SK-N-MC (cell line): ENCODE measurements around the gene ABHD17A.
"Not testable (repeated sequence)": the region's sequence is repeated elsewhere in the genome, so short reads cannot be mapped to it uniquely, and the experiment has no call there.

Experiments used
- EZH2 ChIP-seq: fragments of 200-600 bp; sonication (generic); IDR thresholded peaks from one replicate; pipeline ENCODE4 v1.6.1; 2017; ENCODE audit warnings: antibody characterized with exemption
- FOXP2 ChIP-seq: optimal IDR thresholded peaks from 2 replicates; pipeline ENCODE3; 2011; ENCODE audit warnings: mild to moderate bottlenecking, moderate library complexity; ENCODE audit not compliant: insufficient read depth; ENCODE audit errors: extremely low read length, control extremely low read depth
- POLR2AphosphoS5 ChIP-seq: IDR thresholded peaks from 2 replicates; pipeline ENCODE4 v1.6.1; 2012; ENCODE audit warnings: mild to moderate bottlenecking, low read depth, low read length, borderline replicate concordance

DNA sequence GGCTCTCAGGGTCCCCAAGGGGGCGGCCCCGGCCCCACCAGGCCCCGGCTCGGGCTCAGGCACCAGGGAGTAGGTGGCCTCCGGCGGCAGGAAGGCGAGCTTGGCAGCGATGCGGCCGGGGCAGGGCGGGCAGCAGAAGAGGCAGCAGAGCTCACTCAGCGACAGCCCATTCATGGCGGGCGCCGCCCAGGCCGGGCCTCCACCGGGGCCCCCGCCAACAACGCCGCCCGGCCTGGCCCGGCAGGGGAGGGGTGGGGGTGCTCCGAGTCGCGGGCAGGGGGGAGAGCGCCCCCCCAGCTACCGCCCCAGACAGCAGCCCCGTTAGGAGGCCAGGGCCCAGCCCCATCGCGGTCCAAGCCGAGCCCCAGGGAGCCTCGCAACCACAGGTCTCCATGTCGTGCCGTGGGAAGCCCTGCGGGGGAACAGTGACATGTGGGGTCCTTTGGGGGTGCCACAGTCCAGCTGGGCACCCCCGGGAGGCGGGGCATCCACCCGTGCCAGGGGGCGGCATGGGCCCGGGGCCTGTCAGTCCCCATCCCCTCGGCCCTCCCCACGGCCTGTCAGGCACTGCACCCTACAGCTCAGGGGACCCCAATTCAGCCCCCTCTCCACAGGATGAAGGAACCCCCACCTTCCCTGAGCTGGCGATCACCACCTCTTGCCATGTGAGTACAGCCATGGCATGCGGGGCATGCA lies 3.8 kb downstream of the ABHD17A start:
- TF ChIP-seq POLR2AphosphoS5, EZH2, FOXP2: not testable (repeated sequence)
